NCI-H774 (cell line): ENCODE measurements around the gene FOXA2.
A peak's percentile ranks its signal among the peaks of the same experiment; 100 is the strongest.

ENCODE experiments used
- DNase-seq: peaks from one replicate; lab custom pipeline; 2025; lab: John Stamatoyannopoulos, UW

The FOXA2 gene

DNA sequence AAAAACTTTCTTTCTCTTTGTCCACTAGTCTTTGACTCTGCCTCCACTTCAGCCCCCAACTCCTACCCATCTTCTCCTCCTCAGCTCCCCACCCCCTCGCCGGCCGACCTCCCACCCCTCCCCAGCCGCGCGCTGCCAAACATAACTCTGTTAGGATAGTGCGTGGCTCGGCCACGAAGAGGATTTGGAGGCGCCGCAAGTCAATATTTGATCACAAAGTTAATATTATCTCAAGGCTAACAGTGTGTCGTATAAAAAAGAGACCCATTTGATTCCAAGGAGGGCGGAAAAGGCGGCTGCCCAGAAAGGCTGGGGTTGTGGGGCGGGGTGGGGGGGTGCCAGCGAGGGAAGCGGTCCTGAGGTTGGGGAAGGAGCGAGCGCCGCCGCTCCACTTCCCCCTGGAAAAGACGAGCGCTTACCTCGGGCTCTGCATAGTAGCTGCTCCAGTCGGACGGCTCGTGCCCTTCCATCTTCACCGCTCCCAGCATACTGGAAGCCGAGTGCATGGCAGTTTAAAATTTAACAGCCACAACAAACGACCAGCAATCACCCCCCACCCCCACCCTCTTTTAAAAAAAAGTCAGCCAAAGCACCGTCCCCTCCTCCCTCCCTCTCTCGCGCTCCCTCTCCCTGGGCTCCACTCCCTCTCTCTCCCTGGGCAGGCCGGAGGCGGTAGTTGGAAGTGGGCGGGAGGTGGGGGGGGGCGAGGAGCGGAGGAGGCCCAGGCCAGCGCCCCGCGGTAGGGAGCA lies 425 bp downstream of the FOXA2 start:
- peak; percentile 86 for DNase-seq

DNA sequence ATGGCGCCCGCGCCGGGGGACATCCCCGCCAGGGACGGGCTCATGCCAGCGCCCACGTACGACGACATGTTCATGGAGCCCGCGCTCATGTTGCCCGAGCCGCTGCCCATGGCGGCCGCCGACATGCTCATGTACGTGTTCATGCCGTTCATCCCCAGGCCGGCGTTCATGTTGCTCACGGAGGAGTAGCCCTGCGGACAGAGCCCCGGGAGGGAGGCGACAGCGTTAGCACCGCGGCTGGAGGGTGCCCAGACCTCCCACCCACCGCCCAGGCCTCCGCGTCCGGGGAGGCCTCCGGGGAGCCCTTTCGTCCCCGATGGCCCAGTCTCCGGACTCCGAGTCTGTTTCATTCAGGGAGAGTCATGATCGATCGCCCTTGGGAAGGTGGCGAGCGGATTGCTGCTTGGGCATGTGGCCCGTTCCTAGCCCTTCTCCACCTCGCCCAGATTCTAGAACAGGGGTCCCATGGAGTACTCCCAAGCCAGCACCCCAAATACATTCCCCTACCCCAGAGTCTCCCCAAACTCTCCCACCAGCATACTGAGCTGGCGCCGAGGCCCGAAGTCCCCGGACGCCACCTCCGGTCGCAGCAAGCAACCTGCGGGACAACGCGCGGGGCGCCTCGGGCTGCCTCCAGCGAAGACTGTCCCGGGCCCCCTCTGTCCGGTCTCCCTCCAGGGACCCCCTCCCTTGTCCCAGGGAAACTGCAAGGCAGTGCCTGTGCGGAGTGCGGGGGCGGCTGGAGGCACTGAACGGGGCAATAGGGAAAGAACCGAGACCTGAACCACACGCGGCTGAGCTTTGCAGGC lies 1.2 kb downstream of the FOXA2 start:
- DNase-seq = no peak

DNA sequence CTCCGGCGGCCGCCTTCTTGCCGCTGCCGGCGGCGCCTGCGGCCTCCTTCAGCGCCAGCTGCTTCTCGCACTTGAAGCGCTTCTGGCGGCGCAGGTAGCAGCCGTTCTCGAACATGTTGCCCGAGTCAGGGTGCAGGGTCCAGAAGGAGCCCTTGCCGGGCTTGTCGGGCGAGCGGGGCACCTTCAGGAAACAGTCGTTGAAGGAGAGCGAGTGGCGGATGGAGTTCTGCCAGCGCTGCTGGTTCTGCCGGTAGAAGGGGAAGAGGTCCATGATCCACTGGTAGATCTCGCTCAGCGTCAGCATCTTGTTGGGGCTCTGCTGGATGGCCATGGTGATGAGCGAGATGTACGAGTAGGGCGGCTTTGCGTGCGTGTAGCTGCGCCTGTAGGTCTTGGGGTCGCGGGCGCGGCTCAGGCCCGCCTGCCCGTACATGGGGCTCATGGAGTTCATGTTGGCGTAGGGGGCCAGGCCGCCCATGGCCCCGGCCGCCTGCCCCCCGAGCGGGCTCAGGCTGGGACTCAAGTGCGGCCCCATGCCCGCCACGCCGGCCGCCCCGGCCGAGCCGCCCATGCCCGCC lies 1.9 kb downstream of the FOXA2 start:
- DNase-seq = no peak

DNA sequence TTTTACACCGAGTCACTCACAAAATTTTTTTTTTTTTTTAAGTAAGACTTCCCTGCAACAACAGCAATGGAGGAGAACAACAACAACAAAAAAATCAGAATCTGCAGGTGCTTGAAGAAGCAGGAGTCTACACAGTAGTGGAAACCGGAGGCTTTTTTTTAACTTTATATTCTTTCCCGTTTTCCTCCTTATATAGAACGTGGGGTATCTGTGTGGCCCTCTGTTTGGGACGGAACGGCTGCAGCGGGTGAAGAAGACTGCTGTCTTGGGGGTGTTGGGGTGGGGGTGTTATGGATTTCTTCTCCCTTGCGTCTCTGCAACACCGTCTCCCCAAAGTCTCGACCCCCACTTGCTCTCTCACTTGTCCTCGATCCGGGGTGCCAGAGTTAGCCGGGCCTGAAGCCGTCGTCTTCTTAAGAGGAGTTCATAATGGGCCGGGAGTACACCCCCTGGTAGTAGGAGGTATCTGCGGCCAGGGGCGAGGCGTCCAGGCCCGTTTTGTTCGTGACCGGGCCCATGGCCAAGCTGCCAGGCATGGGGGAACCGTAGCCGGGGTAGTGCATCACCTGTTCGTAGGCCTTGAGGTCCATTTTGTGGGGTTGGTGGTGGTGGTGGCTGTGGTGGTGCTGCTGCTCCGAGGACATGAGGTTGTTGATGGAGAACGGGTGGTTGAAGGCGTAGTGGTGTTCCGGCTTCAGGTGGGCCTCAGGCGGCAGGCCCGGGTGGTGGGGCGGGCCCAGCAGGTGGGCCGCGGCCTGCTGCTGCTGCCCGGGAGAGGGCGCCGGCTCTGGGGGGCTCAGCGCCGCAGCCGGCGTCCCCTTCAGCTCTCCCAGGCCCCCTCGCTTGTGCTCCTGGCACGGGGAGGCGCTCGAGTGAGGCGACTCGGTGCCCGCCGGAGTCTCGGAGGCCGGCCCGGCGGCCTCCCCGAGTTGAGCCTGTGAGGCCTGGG lies 2.7 kb downstream of the FOXA2 start:
- DNase-seq = no peak

DNA sequence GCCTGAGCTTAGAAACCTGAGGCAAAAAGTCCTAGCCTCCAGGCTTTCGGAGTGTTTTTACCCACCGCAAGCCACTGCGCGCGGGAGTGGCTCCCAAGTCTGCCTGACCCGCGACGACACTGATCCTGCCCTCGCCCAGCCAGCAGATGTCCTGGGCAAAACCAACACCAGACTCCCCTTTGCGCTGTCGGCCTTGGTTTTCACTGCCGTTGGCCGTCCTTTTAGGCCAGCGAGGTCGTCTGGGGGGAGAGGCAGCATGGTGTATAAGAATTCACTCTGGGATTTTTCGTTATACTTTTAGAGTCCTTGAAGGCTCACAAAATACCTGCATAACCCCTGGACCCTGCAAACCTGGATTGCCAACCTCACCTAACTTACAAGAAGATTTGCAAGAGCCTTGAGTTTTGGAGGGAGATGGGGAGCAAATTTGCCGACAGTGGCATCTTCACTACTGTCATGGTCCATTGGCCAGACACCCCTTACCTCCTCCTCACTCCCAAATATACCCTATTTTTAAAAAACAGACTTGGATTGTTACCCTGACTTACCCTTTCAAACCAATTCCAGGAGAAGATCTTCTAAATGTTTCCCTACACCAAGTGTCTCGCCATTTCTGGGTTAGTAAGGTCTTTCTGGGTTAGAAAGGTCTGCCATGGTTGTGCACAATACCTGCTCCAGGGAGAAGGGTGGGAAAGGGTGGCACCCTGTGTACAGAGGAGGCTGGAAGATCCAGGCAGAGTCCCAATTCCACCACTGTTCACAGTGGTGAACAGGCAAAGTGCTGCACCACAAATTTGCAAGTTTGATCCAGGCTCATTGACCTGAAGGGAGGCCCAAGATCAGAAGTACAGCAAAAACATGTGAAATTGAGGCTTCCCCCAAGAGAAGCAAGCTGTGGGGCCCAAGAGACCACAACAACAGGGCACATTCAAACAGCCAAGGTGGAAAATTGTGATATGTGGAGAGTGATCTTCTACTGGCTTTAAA lies 4.4 kb downstream of the FOXA2 start:
- no peak for DNase-seq

DNA sequence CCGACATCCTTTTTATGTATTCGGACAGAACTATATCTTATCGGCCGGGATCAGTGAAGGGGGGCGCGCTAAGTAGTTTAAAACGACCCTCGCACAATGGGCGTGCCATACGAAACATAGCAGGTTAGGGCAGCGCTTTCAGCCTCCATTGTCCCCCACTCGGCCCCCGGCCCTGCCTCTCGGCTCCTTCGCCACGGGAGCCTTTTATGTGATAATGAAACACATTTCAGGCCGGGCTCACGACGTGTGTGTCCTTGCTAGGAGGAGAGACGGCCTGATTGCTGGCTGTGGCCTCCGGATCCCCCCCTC lies 5.3 kb downstream of the FOXA2 start:
- DNase-seq = no peak

DNA sequence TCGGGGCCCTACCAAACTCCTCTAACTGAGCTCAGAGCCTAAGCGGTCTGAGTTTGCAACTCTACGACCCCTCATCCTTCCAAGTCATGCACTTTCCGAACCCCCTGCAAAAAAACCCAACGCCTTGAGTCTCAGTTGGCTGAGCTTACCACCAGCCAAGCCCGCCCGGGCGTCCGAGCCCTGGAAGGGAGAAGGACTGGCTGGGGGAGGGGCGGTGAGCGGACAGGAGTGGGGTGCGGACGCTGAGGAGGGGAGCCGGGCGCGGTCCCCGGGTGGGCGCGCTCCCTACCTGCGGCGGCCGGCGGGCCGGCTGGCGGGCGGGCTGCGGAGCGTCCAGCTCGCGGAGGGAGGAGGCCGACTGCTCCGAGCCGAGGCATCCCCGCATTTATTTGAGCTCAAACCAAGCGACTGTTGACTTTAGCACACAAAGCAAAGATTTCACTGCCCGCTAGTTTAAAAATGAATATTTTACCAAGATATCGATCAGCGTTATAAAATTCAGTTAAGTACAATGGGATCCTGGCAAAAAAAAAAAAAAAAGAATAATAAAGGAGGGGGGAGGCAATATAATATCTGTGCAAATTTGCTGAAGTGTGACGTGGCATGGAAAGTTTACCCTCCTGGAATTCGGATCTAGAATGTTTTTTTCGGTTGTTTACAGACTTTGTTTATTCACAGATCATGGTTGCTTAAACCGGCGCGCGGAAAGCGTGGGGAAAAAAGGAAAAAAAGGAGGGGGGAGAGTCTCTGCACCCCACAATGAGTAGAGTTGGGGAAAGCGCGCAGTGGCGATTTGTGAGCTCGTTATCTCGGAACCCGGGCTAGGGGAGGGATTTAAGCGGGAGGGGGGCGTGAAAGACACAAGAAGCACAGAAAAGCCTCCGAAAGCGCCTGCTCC lies 5.9 kb downstream of the FOXA2 start:
- peak; percentile 64 for DNase-seq

DNA sequence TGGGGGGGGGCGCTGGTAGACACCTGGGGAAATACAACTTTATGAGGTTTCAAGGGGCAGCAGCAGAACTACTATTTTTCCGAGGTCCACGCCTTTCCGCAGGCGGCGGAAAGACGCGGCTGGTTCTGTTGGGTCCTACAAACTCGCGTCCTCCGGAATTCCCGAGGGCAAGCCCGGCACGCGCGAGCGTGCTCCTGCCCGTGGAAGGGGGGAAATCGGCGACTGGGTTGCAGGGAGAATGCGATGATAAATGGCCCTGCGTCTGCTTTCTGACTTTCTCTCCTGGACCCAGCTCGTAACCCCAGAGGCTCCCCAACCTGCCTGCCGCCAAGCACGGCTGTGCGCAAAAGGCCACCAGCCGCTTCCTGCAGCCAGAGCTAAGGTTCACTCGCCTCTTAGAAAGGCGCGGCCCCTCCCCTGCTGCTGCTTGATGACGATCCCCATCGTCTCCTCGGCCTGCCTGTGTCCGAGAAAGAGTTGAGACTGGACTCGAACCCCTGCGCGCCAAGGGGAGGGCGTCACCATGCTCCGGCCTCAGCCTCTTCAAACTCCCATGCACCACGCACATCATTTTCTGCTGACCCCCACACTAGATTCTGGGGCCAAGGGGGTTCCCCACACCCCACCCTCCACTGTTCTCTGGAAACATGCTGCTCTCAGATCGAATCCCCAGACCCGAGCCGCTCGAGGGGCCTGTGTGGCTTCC lies 6.7 kb downstream of the FOXA2 start:
- DNase-seq = peak; percentile 40

DNA sequence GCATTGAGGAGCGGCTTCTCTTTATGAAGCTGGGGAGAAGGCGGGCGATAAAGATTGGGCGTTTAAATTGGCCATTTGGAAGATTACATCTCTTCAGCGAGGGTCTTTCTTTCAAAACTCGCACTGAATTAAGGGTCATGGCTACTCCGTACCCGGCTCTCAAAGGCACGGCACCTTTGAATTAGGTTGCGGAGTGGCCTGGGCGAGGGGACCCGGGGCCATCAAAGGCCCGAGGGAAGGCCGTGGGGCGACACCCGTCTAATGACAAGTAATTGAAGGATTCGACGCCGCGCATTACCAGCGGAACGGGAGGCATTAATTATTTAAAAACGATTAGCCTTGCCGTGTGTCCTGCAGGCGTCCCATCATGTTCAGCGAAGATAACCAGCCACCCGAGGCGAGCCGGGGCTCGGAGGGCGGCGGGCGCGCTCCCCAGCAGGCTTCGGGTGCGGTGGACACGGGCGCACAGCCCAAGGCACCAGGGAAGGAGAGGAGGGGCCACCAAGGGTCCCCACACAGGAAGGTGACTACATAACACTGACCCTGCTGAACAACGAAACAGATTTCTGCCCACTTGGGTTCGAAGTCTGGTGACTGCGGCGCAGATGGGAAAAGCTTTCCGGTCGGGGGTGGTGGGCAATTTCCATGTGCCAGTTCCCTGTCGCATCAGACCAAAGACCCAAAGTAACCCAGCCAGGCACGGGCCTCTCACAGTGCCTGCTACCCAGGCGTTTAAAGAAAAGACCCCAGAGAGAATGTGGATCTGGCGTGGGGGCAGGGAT lies 7.4 kb downstream of the FOXA2 start:
- DNase-seq = no peak

DNA sequence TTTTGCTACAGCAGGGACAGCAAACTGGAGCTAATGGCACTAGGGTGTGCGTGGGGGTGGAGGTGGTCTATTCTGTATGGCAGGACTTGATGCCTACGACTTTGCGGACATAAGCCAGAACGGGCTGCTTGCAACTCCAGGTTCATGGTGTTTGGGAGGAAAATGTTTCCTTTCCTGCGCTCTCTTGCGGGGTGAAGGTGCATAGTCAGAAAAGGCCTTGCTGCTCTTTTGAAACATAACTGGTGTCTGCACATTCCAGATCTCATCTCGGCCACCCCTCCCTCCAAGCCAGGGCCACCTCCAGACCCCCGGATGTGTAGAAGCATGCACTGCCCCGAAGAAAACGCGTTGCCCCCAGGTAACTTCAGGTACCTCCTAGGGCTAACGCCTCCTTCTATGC lies 8.1 kb downstream of the FOXA2 start:
- DNase-seq = no peak

DNA sequence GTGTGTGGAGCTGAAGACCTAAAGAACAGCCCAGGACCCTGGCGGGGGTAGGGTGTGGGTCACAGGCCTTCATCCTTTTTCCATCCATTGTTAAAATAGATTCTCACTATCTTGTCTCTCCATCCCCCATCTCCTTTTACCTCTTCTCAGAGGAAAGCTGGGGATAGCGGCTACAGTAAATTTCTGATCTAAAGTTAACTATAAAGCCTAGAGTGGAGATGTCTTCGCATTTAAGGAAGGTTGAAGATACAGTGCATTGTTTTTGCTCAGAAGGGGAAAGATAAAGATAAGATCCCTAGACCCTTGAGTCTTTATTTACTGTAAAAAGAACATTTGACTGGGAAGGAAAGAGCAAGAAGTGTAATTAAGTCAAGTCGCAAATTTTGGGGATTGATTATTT lies 8.6 kb downstream of the FOXA2 start:
- no peak for DNase-seq

DNA sequence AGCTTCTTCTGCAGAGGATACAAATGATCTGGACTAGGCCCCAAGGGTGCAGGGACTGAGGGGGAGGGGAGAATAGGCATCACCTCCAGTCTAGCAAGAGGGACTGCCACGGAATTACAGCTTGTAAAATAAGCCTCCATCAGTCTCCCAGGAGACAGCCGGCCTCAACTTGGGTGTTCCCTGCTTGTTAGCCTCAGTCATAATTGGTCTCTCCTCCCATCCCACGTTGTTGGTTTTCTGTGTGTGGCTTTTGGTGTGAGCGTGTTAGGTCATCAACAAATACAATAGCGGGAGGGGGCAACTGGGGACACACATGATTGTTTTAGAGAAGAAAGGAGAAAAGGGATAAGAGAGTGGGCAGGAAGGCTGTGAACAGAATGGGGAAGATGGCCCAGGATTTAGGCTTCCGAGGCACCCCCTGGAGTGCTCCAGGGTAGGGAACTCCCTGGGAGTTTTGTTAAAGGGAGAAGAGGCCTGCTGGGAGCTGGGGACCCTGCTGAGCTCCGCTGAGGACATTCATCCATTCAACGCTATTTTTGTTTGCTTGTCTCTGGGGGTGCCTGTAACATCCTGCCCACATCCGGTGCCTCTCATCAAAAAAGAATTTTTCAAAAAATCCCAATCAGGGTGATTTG lies 9.2 kb downstream of the FOXA2 start:
- peak; percentile 55 for DNase-seq

DNA sequence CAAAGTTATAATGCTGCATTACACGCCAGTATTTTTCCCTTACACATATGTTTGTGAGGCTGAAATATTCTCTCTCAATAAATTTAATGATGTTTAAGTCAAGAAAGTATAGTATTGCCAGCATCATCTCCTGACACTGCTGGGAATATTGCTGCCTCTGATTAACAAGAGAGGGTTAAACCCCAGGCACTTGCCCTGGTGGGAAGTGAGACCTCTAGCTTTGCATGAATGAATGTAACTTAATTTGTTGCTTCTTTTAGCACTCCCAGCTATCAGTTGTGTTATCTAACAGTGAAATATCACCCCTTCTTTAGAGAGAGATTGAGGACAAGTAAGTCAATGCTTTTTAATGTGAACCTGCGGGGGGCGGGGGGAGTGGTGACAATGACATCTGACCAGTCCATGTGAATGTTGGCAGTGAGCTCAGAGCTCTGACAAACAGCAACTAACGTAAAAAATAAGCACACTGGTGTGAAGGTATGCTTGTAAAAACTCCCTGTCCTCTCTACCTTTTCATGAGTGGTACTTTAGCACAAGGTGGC lies 9.8 kb downstream of the FOXA2 start:
- no peak for DNase-seq

DNA sequence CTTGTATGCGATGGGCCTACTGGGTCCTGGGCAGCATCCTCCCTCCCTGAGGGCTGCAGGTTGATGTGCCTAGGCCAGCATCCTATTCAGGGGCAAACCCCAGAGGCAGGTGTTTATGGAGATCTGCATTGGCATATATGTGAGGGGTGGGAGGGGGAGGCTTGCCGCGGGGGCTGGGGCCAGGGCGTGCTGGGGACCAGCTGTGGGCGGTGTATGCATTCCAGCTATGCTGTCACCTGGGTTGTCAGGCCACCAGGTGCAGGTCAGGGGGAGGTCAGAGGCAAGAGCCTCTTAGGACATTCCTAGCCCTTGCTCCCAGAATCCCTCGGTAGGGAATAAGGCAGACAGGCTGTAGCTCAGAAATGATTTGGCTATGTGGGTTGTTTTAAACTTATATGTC lies 11.9 kb downstream of the FOXA2 start:
- no peak for DNase-seq

DNA sequence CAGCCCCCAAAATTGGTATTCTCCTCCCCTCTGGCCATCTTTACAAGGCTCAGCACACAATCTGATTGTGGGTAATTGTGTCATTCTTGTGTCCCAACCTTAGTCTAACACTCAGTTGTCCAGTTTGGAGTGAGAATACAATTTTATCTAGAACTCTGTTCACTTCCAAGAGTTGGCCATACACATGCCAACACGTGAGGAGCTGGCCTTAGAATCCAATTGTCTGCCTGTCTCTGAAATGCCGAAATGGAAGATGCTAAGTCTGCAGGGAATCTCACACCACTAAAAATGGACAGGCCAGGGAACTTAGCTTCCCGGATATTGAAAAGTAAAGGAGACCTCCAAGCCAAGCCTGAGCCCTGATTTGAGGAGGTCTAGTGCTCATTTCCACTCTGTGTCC lies 12.3 kb downstream of the FOXA2 start:
- DNase-seq = no peak

DNA sequence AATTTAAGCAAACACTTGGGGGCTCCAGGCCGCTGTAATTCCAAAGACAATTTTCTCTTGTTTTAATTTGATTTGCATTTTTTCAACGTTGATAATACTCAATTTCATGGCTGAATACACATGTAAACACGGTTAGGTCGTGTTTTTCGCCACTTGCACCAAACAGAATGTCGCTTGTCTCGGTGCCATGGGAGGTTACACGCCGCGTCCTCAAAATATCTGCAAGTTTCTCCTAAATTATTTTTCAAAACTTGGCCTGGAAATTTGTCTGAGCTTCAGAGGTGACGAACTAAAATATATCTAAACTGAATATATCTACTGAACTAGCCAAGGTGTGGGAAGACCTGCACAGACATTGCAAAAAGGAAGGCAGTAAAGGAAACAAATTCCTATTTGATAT lies 15.0 kb downstream of the FOXA2 start:
- no peak for DNase-seq

DNA sequence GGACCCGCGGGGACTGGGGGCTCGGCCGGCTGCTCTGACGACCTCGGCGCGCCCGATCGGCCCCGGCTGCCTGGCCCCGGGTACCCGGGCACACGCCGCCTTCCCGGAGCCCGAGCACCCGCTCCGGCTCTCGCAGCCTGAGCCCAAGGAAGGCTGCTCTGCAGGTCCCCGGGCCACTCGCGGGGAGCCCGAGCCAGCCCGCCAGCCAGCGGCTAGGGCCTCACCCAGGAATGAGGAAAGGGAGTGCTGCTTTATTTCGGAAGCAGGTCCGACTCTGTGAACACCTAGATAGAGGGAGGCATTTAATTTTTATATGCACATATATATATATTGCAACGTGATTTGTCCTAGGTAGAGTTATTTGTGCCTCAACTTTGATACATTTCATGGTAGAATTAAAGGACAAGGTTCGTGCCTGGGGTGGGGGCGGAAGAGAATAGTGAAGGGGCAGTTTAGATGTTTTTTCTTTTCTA lies 15.5 kb downstream of the FOXA2 start:
- DNase-seq = no peak
